MM.1S (cell line): ENCODE data around the gene NUP50.

Source experiments
- DNase-seq: peaks from one replicate; pipeline ENCODE4 v3.0.0-alpha.2; 2015
- H2AFZ ChIP-seq: fragments of 300-600 bp; sonication (generic); 2 replicates; pipeline ENCODE4 v1.6.0; 2016; ENCODE audit warnings: antibody characterized with exemption, low read length
- H3F3A ChIP-seq: fragments of 300-600 bp; sonication (generic); 2 replicates; pipeline ENCODE4 v1.6.1; 2016; ENCODE audit warnings: mild to moderate bottlenecking, antibody characterized with exemption, low read length, moderate library complexity, mixed read lengths; ENCODE audit not compliant: insufficient read depth
- H3K27ac ChIP-seq: fragments of 300-600 bp; sonication (generic); 2 replicates; pipeline ENCODE4 v1.5.1; 2016; ENCODE audit warnings: mild to moderate bottlenecking, low read length
- H3K27me3 ChIP-seq: fragments of 300-600 bp; sonication (generic); replicated peaks from 2 replicates; pipeline ENCODE4 v1.6.0; 2016; ENCODE audit warnings: low read length; ENCODE audit not compliant: insufficient read depth
- H3K36me3 ChIP-seq: fragments of 300-600 bp; sonication (generic); replicated peaks from 2 replicates; pipeline ENCODE4 v1.6.1; 2016; ENCODE audit warnings: mild to moderate bottlenecking, low read length, mixed read lengths; ENCODE audit not compliant: insufficient read depth
- H3K4me1 ChIP-seq: fragments of 300-600 bp; sonication (generic); 2 replicates; pipeline ENCODE4 v1.6.1; 2016; ENCODE audit warnings: low read length, mixed read lengths
- H3K4me2 ChIP-seq: fragments of 300-600 bp; sonication (generic); 2 replicates; pipeline ENCODE4 v1.6.0; 2016; ENCODE audit warnings: low read depth, low read length
- H3K4me3 ChIP-seq: fragments of 300-600 bp; sonication (generic); 2 replicates; pipeline ENCODE4 v1.5.1; 2016; ENCODE audit warnings: low read length, mixed read lengths
- H3K79me2 ChIP-seq: fragments of 300-600 bp; sonication (generic); 2 replicates; pipeline ENCODE4 v1.6.1; 2016; ENCODE audit warnings: mixed run types, low read length, mixed read lengths
- H3K9ac ChIP-seq: fragments of 300-600 bp; sonication (generic); 2 replicates; pipeline ENCODE4 v1.6.1; 2016; ENCODE audit warnings: low read length, mixed read lengths
- H3K9me2 ChIP-seq: fragments of 300-600 bp; sonication (generic); replicated peaks from 2 replicates; pipeline ENCODE4 v1.6.1; 2016; ENCODE audit warnings: mild to moderate bottlenecking, low read length, mixed read lengths; ENCODE audit not compliant: insufficient read depth
- H3K9me3 ChIP-seq: fragments of 300-600 bp; sonication (generic); replicated peaks from 2 replicates; pipeline ENCODE4 v1.6.1; 2016; ENCODE audit warnings: mild to moderate bottlenecking, low read length, mixed read lengths; ENCODE audit not compliant: insufficient read depth
- H4K20me1 ChIP-seq: fragments of 300-600 bp; sonication (generic); 2 replicates; pipeline ENCODE4 v1.6.1; 2016; ENCODE audit warnings: mild to moderate bottlenecking, low read length, moderate library complexity, mixed read lengths; ENCODE audit not compliant: insufficient read depth
- CTCF ChIP-seq: fragments of 300-600 bp; sonication (generic); IDR thresholded peaks from 2 replicates; pipeline ENCODE4 v1.5.1; 2016; ENCODE audit warnings: antibody characterized with exemption, low read length, mixed read lengths
- EZH2 ChIP-seq: fragments of 300-600 bp; sonication (generic); optimal IDR thresholded peaks from 2 replicates; pipeline ENCODE3; 2017; ENCODE audit warnings: low read depth, mild to moderate bottlenecking, antibody characterized with exemption, low read length, mixed read lengths
- EZH2phosphoT487 ChIP-seq: fragments of 300-600 bp; sonication (generic); IDR thresholded peaks from 2 replicates; pipeline ENCODE4 v1.6.1; 2018; ENCODE audit warnings: antibody characterized with exemption, low read length

The NUP50 gene

GRCh38 chr22:45217806-45218205, 54.1 kb downstream of the NUP50 start:
- TF ChIP-seq EZH2 = no peak
- no peak for TF ChIP-seq CTCF
- TF ChIP-seq EZH2phosphoT487 = no peak
- Histone ChIP-seq H3K27me3 (no peaks in the 10 kb centered on the region), H4K20me1 (peaks cover 10% of the 10 kb centered on the region; the same call in 1 of the 2 replicates), H3K4me1 (no peaks in the 10 kb centered on the region), H3K27ac (no peak overlapping the region), H3K9me2 (no peaks in the 10 kb centered on the region), H3K4me2 (no peak overlapping the region), H3F3A (no peaks in the 10 kb centered on the region), H2AFZ (no peak overlapping the region), H3K36me3 (no peaks in the 10 kb centered on the region), H3K9ac (no peak overlapping the region), H3K9me3 (no peaks in the 10 kb centered on the region), H3K79me2 (peaks cover 98% of the 10 kb centered on the region), H3K4me3 (no peak overlapping the region)
- no peak for DNase-seq

- Histone ChIP-seq H3K27ac (no peak overlapping the region), H3F3A (no peaks in the 10 kb centered on the region), H3K4me3 (no peak overlapping the region), H3K4me2 (no peak overlapping the region), H3K9ac (no peak overlapping the region), H3K9me3 (no peaks in the 10 kb centered on the region), H2AFZ (no peak overlapping the region), H3K9me2 (no peaks in the 10 kb centered on the region), H3K79me2 (peaks cover 98% of the 10 kb centered on the region), H3K27me3 (no peaks in the 10 kb centered on the region), H3K36me3 (no peaks in the 10 kb centered on the region), H4K20me1 (peaks cover 14% of the 10 kb centered on the region), H3K4me1 (no peaks in the 10 kb centered on the region)
- DNase-seq = no peak
- TF ChIP-seq CTCF (no peak), EZH2 (no peak), EZH2phosphoT487 (no peak)
Measured at GRCh38 chr22:45218976-45219375, 55.3 kb downstream of the NUP50 start.

DNA sequence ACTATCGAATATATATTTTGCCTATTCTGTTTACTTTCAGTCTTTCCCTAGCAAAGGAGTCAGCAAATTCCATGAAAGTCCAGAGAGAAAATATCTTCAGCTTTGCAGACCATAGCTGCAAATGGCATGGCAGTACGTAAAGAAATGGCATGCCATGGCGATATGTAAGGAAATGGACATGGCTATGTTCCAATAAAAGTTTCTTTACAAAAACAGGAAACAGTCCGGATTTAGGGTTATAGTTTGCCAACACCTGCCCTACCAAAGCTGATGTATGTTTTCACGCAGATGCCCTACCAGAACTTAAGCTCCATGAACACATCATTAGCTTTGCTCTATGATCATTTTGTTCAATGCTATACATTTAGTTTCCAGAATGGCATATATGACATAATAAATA, 57.5 kb downstream of the NUP50 start:
- H4K20me1 ChIP-seq = peaks cover 11% of the 10 kb centered on the region
- H3K79me2 ChIP-seq = peaks cover 98% of the 10 kb centered on the region

More for the DNA sequence above, 57.5 kb downstream of the NUP50 start:
- H3F3A ChIP-seq = no peaks in the 10 kb centered on the region
- H3K27ac ChIP-seq = no peak overlapping the region
- no peaks in the 10 kb centered on the region for H3K27me3 ChIP-seq
- no peak overlapping the region for H3K9ac ChIP-seq
- no peak overlapping the region for H3K4me3 ChIP-seq
- TF ChIP-seq CTCF = no peak
- TF ChIP-seq EZH2 = no peak
- no peak for TF ChIP-seq EZH2phosphoT487
- no peak for DNase-seq
- no peaks in the 10 kb centered on the region for H3K4me1 ChIP-seq
- H3K9me3 ChIP-seq = no peaks in the 10 kb centered on the region
- H3K4me2 ChIP-seq = no peak overlapping the region
- no peaks in the 10 kb centered on the region for H3K9me2 ChIP-seq
- H3K36me3 ChIP-seq = no peaks in the 10 kb centered on the region
- H2AFZ ChIP-seq = no peak overlapping the region
